Left ventricle myocardium superior (tissue), 1 donor: ENCODE measurements around the gene SLC13A4. TPM values are rescaled to one million over a fixed set of nuclear protein-coding genes. Genes with fewer than 3 reads are reported as not detected.
"Not testable (repeated sequence)": the region's sequence is repeated elsewhere in the genome, so short reads cannot be mapped to it uniquely, and the experiment has no call there.

Source experiments
- ATAC-seq: fragments of 200-7000 bp; cut with Tn5 transposase; one replicate; pipeline ENCODE4 v1.9.1; 2020; ENCODE audit warnings: mild to moderate bottlenecking, moderate library complexity
- DNase-seq: peaks from one replicate; pipeline ENCODE4 v3.0.0-alpha.2; 2020
- intact Hi-C: fragments of 100-400 bp; cut with micrococcal nuclease; formaldehyde crosslinking; loops from one replicate; pipeline ENCODE4 v1.11.0; 2022
- total RNA-seq: library from RNA; stranded (reverse); fragmentation: NEBNext Ultra II Directional; extraction: Animal tissue kit (Norgen Biotek cat#: 25700); gene quantifications from one replicate; pipeline ENCODE4 v1.2.1, GENCODE V29; 2021
- donor health status: DM: no; HTN: yes; CAD: no; lungs with severe emphysema.

SLC13A4 gene
- total RNA-seq, 1 donor from 2014 or later, result 0.15 TPM

DNA sequence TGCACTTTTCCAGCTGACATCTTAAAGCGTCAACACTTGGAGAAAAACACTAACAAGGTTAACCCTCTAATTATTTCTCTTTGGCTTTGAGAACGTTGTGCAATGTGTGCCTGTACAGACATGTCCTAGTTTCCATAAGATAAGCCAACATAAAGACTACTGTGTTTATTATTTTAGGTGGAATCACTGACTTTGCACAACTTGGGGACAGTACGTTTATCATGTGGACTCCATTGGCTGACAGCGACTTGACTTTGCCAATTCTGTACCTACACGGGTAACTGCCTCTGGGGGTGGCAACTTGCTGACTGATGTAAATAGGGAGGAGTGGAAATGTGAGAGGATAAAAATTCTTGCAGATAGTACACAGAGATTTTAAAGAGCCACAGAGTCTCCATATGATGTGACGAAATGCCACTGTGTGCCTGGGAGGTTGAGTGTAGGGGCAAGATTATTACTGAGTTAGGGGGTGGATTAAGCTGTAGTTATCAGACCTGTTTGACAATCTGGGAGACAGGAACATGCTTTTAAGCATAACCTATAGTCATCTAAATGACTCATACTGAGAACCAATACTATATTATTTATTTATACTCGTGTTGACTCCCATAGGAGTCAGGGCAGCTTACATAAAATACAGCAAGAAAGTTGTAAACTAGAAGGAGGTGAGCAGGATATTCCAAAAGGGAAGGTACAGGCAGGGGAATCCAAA is 21.0 kb downstream of the SLC13A4 start:
- intact Hi-C loops, result no loop called here
- DNase-seq (no peak), ATAC-seq (no peak)

DNA sequence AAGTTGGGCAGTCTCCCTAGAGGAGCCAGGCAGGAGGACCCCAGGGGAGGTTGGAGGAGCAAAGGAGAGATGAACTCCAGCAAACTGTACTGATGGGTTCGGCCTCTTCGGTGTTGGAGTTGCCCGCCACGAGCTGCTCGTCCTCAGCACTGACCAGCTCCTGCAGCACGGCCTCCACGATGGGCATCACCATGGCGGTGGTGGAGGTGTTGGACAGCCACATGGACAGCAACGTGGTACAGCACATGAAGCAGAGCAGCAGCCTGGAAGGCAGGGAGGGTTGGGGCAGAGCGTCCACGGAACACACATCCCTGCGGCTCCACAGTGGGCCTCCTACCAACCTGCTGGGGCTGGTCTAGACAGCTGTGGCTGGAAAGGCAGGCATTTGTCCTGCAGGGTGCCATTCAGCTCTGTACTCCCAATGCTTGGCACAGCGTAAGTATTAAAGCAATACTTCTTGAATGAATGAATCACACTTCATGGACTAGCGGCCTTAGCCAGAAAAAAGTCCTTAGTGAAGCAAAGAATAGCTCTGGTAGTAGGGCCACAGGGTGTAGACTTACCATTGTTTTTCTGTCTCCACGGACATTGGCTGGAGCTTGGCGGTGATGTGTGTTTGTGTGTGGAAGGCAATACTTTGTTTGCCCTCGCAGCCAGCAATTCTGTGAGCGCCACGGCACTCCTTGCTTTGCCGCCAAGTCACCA is 21.8 kb downstream of the SLC13A4 start:
- intact Hi-C loops, result no loop called here
- DNase-seq (no peak), ATAC-seq (no peak)

DNA sequence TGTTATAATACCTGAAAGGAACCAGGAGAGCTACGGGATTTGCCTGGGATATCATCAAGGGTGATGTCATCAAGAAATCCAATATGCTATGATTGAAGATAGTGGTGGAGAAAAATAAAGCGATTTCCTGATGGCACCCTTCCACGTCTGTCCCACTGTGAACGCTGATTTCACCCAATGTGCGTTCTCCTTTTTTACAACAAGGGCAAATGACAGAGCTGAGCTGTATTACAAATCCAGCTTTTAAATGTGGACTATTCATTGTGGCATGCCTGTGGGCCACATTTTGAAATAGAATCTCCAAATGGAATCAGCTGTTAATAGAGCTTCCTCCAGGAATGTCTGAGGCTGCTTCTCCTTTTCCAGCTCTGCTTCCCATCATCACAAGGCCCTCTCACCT is 23.3 kb downstream of the SLC13A4 start:
- intact Hi-C loops, result no loop called here
- DNase-seq, result no peak
- no peak for ATAC-seq

DNA sequence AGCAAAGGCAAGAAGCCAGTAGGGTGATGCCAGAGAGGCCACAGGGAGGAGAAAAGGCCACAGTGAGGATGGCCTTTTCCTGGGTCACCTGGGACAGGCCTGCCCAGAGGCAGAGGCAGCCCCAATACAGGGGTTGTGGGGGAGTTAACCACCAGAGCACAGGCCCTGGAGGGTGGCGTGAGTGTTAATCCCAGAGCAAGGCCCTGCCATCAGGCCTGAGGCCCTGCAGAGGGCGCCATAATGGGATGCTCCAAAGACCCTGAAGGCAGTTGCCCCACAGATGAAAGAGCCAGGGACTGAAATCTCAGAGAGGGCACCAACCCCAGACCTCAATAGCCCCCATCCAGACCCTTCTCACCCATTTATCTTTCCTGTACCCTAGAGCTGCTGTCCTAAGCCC is 23.9 kb downstream of the SLC13A4 start:
- intact Hi-C loops, result no loop called here
- no peak for ATAC-seq
- DNase-seq, result no peak

DNA sequence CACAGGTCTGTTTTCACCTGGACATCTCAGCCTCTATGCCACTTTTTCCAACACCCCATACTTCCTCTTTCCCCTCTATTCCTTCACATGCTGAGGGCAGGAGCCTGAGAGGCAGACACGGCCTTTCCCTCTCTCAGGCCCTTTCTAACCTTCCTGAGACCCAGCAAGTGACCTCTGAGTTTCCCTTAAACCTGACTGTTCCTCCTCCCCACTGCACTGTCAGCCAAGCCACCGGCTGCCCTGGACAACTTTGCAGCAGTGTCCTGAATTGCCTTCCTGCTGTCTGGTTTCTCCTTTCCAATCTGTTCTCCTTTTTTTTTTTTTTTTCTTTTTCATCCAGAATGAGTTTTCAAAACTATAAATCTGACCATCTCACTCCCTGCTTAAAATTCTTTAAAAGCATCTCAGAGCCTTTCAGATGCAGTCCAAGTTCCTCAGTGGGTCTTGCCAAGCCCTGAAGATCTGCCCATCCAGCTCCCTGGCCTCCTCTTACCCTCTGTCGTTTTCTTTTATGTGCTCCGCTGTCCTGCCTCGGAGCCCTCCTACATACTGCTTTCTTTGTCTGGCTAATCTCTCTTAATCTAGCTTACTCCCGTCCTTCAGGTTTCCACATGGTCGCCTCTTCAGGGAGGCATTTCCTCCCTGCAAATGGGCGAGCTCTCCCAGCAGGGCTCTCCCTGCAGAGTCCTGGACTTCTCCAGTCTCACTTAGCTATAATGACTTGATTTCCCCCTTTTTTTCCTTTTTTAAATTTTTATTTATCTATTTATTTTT is 30.5 kb downstream of the SLC13A4 start:
- no peak for DNase-seq
- intact Hi-C loops, result no loop called here
- no peak for ATAC-seq

DNA sequence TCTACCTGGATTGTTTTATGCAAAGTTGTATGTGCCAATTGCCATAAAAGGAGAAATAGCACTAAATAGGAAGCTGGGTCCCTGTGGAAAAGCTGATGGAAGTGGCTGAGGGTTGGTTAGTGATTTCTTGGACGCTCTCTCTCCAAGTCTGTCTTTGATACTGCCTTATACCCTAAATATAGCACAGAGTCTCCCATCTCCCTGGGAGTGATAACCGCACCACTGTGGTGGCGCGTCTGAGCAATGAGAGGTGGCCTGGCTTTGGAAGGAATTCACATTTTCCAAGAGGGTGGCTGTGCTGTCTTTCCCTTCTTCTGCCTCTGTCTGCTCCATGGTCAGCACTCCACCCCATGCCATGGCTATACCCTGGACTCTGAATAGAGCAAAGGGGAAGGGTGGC is 34.4 kb downstream of the SLC13A4 start:
- DNase-seq (no peak), ATAC-seq (peak; percentile 90)
- intact Hi-C loops, result no loop called here

DNA sequence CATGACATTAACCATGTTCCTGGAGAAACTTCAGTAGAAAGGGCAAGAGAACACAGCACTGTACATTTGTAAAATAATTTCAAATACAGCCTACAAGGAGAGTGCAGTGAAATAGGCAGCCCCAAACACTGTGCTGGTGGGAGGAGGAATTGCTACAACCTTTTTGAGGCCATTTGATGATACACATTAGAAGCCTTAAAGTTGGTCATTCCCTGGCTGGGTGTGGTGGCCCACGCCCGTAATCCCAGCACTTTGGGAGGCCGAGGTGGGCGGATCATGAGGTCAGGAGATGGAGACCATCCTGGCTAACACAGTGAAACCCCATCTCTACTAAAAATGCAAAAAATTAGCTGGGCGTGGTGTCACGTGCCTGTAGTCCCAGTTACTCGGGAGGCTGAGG is 35.4 kb downstream of the SLC13A4 start:
- DNase-seq, intact Hi-C loops, ATAC-seq: not testable (repeated sequence)

DNA sequence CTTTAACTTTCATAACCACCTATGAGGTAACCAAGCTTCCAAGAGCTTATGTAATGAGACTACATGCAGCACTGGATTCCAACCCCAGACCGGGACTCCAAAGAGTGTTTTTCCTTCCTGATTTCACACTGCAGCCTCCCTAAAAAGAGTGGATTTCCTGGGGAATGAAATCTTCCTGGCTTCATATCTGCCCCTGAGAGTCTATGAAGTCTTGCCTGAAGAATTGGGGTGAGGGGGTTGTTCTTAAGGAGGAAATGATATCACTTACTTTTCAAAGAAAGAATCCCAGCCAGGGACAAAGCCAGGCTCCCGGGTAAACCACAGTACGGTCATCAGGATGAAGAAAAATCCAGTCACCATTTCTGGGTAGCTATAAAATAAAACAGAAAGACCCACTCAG is 35.9 kb downstream of the SLC13A4 start:
- no peak for ATAC-seq
- DNase-seq, result no peak
- intact Hi-C loops, result no loop called here

DNA sequence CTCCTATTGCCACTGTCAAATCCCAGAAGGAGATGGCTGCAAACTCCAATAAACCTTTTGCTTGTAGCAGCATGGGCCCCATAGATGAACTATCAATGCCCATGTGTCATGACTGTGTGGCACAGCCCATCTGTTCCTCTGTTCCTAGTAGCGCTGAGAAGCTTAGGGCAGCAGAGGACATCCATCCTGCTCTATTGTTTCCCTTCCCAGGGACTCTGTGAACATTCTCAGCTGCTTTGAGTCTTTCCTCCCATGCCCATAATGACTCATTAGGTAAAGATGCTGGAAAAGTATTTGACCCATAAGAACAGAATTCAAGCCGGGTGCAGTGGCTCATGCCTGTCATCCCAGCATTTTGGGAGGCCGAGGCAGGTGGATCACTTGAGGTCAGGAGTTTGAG is 37.4 kb downstream of the SLC13A4 start:
- intact Hi-C loops, result no loop called here
- ATAC-seq (no peak), DNase-seq (no peak)

DNA sequence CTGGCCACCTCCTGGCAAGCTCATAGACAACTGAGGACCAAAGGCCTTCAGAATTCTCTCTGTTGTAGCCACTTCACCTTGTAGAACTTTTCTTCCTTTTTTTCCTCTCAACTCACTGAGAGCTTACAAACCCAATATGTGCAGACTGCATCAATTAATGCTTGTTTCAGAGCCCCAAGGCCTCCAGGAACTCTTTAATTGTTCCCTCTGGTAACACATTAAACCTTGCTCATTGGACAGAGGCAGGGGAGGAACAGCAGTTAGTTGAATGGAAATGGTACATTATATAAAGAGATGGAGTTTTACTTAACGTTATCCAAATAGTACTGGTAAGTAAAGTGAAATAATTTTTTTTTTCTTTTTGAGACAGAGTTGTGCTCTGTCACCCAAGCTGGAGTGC is 40.5 kb downstream of the SLC13A4 start:
- no peak for DNase-seq
- ATAC-seq, result no peak
- intact Hi-C loops, result no loop called here

DNA sequence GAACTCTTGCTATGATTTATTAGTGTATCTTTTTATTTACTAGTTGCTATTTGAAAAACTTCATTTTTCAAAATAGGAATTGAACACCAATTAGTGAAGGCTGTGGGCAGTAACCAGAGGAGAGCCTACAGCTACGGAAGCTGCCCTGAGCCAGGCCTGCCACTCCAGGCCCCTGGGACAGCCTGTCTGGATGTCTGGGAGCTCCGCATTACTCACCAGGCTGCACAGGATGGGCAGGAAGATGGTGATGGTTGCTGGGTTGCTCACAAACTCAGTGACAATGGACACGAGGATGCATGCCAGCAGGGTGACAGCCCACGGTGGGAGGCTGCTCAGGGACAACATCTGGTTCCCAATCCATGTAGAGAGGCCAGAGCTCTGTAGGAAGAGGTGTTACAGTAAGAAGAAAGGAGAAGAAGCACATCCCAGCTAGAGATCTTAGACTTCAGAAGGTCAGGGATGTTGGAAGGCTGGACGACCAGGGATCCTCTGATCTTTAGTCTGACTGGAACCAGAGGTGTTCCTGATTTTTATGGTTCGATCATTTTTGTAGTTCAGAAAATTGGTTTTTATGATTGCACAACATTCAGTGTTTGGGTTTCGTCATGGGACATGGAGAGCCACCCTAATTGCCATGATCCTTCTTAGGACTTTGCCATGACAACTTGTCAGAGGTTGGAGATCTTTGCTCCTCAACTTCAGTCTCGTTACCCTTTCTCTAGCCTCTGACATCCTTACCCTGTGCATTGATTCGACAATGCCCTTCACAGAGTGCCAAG is 42.5 kb downstream of the SLC13A4 start:
- intact Hi-C loops, result no loop called here
- no peak for ATAC-seq
- no peak for DNase-seq

DNA sequence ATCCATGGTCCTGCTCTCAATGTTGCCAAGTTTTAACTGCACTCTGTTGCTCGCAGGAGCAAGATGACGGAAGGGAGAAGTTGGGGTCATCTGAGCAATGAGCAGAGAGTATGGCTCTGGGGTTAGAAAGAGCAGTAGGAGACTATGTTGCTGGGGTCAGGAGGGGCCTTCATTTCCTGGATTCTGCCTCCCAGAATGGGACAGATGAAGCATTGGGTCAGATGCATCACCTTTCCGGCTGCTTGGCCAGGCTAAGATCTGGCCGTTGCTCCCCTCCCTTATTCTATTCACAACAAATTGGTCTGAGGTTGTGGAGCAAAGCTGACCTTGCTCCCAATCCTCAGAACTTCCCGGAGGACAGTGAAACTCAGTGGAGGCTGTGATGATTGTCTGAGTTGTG is 43.3 kb downstream of the SLC13A4 start:
- ATAC-seq (no peak), DNase-seq (no peak)
- intact Hi-C loops, result no loop called here

DNA sequence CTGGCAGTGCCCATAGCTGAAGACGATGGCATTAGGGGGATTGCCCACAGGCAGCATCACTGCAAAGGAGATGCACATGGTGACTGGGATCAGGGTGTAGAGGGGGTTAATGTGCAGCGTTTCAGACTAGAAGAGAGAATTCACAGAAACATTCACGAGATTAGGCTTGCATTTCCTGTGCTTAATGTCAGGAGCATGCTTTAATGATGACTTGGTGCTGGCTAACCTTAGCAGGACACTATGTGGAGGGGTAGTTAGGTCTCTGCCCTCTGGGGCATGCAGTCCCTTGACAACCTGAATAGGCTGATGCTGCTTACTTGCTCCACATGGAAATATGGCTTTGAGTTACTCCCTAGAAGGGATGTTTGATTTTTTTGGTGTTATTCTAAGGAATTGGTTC is 43.9 kb downstream of the SLC13A4 start:
- peak; percentile 18 for ATAC-seq
- no peak for DNase-seq
- intact Hi-C loops, result no loop called here

DNA sequence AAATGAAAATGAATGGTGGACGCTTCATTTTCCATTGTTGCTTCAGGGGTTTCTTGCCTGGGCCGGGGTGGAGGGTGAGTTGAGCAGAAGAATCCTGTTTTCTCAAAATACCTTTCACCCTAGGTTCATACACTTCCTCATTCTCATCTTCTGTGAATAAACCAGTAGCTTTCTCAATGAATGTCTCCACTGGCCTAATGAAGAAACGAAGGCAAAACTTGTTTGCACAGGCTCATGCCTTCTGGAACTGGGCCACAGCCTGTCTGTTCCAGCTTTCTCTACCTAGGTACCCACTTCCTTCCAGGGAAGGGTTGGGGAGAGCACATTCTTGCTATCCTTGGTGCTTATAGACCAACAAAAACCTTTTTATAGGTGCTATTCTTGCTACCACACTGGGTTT is 44.4 kb downstream of the SLC13A4 start:
- ATAC-seq, result no peak
- intact Hi-C loops, result no loop called here
- DNase-seq, result no peak

DNA sequence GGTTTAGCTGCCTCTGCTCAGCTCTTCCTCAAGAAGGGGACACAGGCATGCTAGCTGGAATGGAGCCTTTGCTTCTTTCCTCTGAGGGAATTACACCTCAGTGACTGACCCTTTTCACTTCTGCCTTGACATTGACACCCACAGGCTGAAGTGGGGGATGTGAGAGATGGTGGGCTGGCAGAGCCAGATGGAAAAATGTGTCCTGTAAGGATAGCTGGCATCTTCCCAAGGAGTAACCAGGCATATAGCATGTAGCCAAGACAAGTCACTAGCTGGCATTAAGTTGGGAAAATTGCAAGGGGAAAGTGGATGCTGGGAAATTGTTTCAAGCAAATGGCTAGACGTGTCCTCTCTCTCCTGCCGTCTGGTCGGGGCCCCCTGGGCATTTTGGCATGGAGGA is 45.8 kb downstream of the SLC13A4 start:
- ATAC-seq (peak; percentile 72), DNase-seq (no peak)
- intact Hi-C loops, result no loop called here

DNA sequence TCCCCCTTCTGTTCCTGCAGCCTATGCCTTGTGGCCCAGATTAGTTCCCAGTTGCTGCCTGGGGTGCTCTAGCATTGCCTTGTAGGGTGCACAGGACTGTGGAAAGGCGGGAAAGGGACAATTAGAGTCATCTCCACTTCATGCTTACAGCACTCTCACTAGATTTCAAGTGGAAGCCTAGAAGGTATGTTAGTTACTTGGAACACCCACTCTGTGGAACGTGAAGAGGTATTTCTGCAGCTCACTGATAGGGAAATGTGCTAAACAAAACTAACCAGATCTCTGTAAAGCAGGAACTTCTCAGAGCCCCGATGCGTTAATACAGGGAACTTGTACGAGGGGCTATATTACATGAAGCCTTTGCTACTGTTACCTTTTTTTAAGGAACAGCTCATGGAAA is 46.2 kb downstream of the SLC13A4 start:
- no peak for DNase-seq
- intact Hi-C loops, result no loop called here
- peak; percentile 53 for ATAC-seq

DNA sequence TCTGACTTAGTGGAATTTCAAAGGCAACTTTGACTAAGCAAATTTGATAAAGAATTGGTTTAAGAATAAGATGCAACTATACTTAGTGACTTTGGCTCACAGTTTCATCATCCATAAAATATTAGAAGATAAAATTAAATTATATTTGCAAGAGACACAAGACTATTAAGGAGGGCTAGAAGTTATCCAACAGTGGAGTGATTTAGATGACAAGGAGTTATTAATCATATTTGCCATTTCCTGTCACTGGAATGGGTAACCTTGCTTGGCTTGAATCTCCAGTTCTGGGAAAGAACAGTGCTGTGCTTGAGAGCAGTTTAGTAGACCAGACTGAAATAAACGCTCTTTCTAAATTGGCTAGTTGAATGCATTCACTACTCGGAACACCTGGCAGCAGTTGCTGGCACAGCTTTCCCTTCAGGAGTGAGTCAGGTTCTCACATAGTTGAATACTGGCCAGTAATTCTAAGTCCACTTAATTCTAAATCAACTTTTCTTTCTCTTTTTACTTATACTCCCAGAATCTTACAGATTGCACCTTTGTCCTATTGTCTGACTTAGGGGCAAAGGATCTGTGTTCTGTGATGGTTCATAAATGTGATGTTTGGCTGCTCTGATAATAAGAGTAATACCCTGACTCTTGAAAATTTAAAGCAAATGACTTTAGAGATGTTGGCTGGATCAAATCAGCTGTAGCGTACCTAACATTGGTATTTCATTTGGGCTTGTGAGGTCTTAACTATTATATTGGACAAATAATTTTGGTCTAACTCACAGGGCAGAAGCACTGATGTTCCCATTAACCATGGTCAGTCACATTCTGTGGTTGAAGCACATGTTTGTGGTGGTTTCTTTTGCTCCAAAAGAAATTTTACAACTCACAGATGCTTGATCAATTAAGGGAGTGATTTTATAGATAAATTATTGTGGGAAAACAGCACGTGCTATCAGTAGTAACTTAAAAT is 49.1 kb downstream of the SLC13A4 start:
- ATAC-seq (peak; percentile 69), DNase-seq (peak; percentile 74)
- intact Hi-C loops, result no loop called here

DNA sequence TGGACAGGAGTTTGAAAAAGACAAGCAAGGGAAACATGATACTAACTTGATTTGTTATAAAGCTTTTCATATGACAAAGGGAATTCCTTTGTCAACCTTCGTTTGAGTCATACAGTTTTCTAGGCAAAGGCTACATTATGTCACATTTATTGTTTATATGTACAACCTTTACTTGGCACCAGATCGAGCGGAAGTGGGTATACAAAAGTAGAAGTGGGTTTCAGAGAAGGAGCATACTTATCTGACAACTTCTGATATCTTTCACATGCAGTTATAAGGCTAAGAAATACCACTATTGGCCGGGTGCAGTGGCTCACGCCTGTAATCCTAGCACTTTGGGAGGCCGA is 54.7 kb downstream of the SLC13A4 start:
- DNase-seq (no peak), ATAC-seq (no peak)
- intact Hi-C loops, result loop anchor here (5.0 kb wide), 1 partner anchor 124 kb away; no protein-coding TSS in a partner anchor
